DOHH2 (cell line): Measurements from ENCODE around the gene FAF2.
A peak's percentile ranks its signal among the peaks of the same experiment; 100 is the strongest.

Source experiments
- H3F3A ChIP-seq: fragments of 200-600 bp; sonication (generic), shearing (Covaris generic); 2 replicates; pipeline ENCODE4 v1.6.0; 2016; ENCODE audit warnings: antibody characterized with exemption, mild to moderate bottlenecking; ENCODE audit not compliant: control insufficient read depth, insufficient read depth
- H3K27ac ChIP-seq: fragments of 200-600 bp; sonication (generic); 2 replicates; pipeline ENCODE4 v1.5.1; 2014; ENCODE audit warnings: low read depth, mild to moderate bottlenecking, low read length, moderate library complexity
- H3K27me3 ChIP-seq: fragments of 200-600 bp; sonication (generic); 2 replicates; pipeline ENCODE4 v1.6.1; 2014; ENCODE audit warnings: mild to moderate bottlenecking, low read length, mixed read lengths; ENCODE audit not compliant: control insufficient read depth
- H3K36me3 ChIP-seq: fragments of 200-600 bp; sonication (generic); 2 replicates; pipeline ENCODE4 v1.6.1; 2014; ENCODE audit warnings: mild to moderate bottlenecking, low read length, moderate library complexity, mixed read lengths; ENCODE audit not compliant: control insufficient read depth
- H3K4me1 ChIP-seq: fragments of 200-600 bp; sonication (generic); 2 replicates; pipeline ENCODE4 v1.6.1; 2014; ENCODE audit warnings: mild to moderate bottlenecking, low read length, mixed read lengths; ENCODE audit not compliant: control insufficient read depth
- H3K4me2 ChIP-seq: fragments of 200-600 bp; sonication (generic); 2 replicates; pipeline ENCODE4 v1.6.0; 2014; ENCODE audit warnings: mild to moderate bottlenecking, low read length, moderate library complexity
- H3K4me3 ChIP-seq: fragments of 200-600 bp; sonication (generic); 2 replicates; pipeline ENCODE4 v1.5.1; 2014; ENCODE audit warnings: mild to moderate bottlenecking, low read length, mixed read lengths
- H3K79me2 ChIP-seq: fragments of 200-600 bp; sonication (generic); 2 replicates; pipeline ENCODE4 v1.6.1; 2014; ENCODE audit warnings: mild to moderate bottlenecking, low read length, mixed read lengths; ENCODE audit not compliant: control insufficient read depth
- H3K9me2 ChIP-seq: fragments of 200-600 bp; sonication (generic); replicated peaks from 2 replicates; pipeline ENCODE4 v1.6.1; 2014; ENCODE audit warnings: mild to moderate bottlenecking, low read length, mixed read lengths; ENCODE audit not compliant: control insufficient read depth
- H3K9me3 ChIP-seq: fragments of 200-600 bp; sonication (generic); 2 replicates; pipeline ENCODE4 v1.6.1; 2014; ENCODE audit warnings: antibody characterized with exemption, low read length, mixed read lengths; ENCODE audit not compliant: control insufficient read depth, insufficient read depth
- H4K20me1 ChIP-seq: fragments of 200-600 bp; sonication (generic); 2 replicates; pipeline ENCODE4 v1.6.0; 2014; ENCODE audit warnings: low read depth, mild to moderate bottlenecking, antibody characterized with exemption, low read length, moderate library complexity; ENCODE audit not compliant: control insufficient read depth, insufficient read depth
- EZH2phosphoT487 ChIP-seq: fragments of 200-600 bp; sonication (generic); IDR thresholded peaks from 2 replicates; pipeline ENCODE4 v1.6.1; 2017; ENCODE audit warnings: borderline replicate concordance, mild to moderate bottlenecking, antibody characterized with exemption, low read length, moderate library complexity, mixed read lengths
- TF ChIP-seq, protein P1 (sequence below): fragments of 200-600 bp; sonication (generic); IDR thresholded peaks from one replicate; pipeline ENCODE4 v1.5.1; 2014; ENCODE audit warnings: antibody characterized with exemption, mild to moderate bottlenecking, low read depth, low read length; ENCODE audit not compliant: poor library complexity, severe bottlenecking

Gene FAF2

DNA sequence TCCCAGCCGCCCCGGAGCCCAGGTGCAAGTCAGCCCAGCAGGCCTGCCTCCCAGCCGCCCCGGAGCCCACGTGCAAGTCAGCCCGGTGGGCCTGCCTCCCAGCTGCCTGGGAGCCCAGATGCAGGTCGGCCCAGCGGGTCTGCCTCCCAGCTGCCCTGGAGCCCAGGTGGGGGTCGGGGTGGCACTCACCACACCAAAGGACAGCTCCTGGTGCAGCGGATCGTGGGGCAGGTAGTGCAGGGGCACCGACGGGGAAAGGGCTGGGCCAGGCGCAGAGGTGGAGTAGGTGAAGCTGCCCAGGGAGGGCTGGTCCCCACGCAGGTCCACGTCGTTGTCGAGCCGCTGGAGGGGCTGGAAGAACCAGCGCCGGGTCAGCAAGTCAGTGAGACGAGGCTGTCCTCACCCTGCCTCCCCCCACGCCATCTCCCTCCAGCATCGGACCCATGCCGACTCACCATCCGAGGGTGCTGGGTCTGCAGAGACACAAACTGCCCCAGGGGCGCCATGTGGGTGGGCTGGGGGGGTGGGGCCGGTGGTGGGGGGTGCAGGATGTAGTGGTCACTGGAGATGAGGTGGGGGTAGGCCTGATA is 82.3 kb downstream of the FAF2 start:
- Histone ChIP-seq H3K4me1 (peaks cover 83% of the 10 kb centered on the region), H4K20me1 (peaks cover 14% of the 10 kb centered on the region), H3F3A (peaks cover 24% of the 10 kb centered on the region), H3K27ac (peak overlapping the region; percentile 96), H3K9me2 (no peaks in the 10 kb centered on the region), H3K4me2 (peak overlapping the region; percentile 87), H3K36me3 (peaks cover 82% of the 10 kb centered on the region), H3K27me3 (no peaks in the 10 kb centered on the region), H3K9me3 (no peaks in the 10 kb centered on the region), H3K4me3 (peak overlapping the region; percentile 56), H3K79me2 (peaks cover 45% of the 10 kb centered on the region)
- TF ChIP-seq, protein P1, sequence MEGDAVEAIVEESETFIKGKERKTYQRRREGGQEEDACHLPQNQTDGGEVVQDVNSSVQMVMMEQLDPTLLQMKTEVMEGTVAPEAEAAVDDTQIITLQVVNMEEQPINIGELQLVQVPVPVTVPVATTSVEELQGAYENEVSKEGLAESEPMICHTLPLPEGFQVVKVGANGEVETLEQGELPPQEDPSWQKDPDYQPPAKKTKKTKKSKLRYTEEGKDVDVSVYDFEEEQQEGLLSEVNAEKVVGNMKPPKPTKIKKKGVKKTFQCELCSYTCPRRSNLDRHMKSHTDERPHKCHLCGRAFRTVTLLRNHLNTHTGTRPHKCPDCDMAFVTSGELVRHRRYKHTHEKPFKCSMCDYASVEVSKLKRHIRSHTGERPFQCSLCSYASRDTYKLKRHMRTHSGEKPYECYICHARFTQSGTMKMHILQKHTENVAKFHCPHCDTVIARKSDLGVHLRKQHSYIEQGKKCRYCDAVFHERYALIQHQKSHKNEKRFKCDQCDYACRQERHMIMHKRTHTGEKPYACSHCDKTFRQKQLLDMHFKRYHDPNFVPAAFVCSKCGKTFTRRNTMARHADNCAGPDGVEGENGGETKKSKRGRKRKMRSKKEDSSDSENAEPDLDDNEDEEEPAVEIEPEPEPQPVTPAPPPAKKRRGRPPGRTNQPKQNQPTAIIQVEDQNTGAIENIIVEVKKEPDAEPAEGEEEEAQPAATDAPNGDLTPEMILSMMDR, result no peak
- no peak for TF ChIP-seq EZH2phosphoT487

DNA sequence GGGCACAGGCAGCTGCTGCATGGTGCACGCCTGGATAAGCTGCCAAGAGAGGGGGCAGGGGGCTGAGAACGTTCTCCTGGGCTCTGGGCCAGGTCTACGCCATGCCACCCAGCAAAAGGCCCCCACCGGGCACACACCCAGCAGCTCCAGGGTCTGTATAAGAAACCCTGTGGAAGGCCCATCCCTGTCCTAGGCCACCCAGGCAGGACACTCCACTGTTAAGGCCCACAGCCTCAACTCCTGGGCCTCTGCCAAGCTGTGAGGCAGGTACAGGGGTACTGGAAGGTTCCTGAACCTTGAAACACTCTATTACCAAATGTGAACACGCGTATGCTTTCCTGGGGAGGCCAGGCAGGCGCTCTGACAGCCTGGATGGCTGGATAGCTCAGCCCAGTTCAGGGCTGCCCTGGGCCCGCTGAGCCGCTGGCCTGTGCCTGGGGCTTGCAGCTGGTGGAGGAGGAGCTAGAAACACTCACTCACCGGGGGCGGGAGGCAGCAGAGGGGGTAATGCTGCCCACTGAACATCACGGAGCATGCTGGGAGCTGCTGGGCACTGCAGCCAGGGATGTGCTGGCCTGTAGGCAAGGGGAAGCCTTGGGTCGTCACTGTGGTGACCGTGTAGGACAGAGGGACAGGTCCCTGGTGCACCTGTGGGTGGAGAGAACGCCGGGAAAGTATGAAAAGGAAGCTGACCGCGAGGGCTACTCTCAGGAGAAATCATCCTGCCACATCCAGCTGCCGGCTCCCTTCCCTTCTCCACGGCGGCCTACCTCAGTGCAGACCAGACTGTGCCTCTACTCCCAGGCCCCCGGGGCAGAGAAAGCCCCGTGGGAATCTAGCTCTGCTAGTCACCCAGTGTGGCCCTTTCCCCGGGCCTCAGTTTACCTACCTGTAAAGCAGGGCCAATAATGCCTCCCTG is 83.1 kb downstream of the FAF2 start:
- H3K36me3 ChIP-seq, result peaks cover 88% of the 10 kb centered on the region
- TF ChIP-seq, protein P1, result no peak
- TF ChIP-seq EZH2phosphoT487, result no peak
- H3K27ac ChIP-seq, result peak overlapping the region; percentile 96
- H3K4me2 ChIP-seq, result peak overlapping the region; percentile 87
- peaks cover 23% of the 10 kb centered on the region for H3F3A ChIP-seq
- H4K20me1 ChIP-seq, result peaks cover 14% of the 10 kb centered on the region
- H3K4me1 ChIP-seq, result peaks cover 84% of the 10 kb centered on the region
- H3K79me2 ChIP-seq, result peaks cover 53% of the 10 kb centered on the region
- no peaks in the 10 kb centered on the region for H3K9me2 ChIP-seq
- peak overlapping the region; percentile 56 for H3K4me3 ChIP-seq
- H3K27me3 ChIP-seq, result no peaks in the 10 kb centered on the region
- H3K9me3 ChIP-seq, result no peaks in the 10 kb centered on the region

DNA sequence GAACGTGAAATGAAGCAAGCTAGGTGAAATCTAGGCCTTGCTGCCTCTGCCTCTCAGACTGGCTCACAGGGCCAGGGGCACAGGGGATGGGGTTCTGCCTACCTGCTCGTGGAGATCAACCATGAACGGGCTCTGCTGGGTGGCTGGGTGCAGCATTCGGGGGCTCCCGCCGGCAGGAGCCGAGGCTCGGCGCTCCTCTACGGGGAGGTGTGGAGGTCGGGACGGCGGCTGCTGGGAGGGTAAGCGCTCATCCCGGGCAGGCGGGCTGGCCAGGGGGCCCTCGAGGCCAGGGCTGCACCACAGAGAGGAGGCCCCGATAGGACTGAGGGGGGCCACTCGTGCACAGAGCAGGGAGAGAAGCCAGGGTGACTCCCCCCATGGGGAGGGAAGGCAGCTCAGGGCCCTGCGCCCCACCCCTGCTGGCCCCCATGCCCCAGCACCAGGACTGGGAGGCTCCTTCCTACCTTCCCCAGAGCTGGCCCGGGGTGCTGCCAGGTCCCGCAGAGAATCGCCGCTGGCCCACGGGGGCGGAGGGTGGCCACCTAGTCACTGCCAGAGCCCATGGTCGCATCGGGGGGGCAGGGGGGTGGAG is 83.8 kb downstream of the FAF2 start:
- Histone ChIP-seq H3K36me3 (peaks cover 89% of the 10 kb centered on the region), H3K79me2 (peaks cover 55% of the 10 kb centered on the region), H3K27me3 (no peaks in the 10 kb centered on the region), H3K4me3 (peak overlapping the region; percentile 56), H3K4me2 (peak overlapping the region; percentile 87), H3F3A (peaks cover 19% of the 10 kb centered on the region), H3K4me1 (peaks cover 84% of the 10 kb centered on the region), H3K9me2 (no peaks in the 10 kb centered on the region), H3K9me3 (no peaks in the 10 kb centered on the region), H4K20me1 (peaks cover 14% of the 10 kb centered on the region), H3K27ac (peak overlapping the region; percentile 96)
- no peak for TF ChIP-seq EZH2phosphoT487
